Ecto neural progenitor cell (in vitro differentiated cells): Measurements from ENCODE around the gene CAB39L.
"Not testable (repeated sequence)": the region's sequence is repeated elsewhere in the genome, so short reads cannot be mapped to it uniquely, and the experiment has no call there.

Experiments
- DNase-seq: peaks from one replicate; pipeline ENCODE4 v3.0.0-alpha.2; 2018; ENCODE audit warnings: low spot score

Gene CAB39L

DNA sequence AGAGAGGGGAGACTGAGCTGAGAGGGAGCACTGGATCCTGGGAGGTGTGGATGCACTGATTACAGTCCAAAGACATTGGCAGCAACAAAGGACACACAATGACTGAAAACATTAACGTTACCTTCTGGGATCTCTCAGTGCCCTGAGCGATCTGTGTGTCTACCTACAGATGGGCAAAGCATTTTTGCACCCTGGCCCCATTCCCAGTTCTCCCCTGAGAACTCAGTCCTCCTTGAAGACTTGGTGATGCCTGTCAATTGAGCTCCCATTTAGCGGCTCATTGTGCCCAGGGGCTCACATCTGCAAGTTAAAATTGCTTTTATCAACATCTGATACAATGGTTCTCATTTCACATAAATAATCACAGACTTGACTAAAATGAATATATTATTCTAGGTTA, 133.6 kb downstream of the CAB39L start:
- no peak for DNase-seq

DNA sequence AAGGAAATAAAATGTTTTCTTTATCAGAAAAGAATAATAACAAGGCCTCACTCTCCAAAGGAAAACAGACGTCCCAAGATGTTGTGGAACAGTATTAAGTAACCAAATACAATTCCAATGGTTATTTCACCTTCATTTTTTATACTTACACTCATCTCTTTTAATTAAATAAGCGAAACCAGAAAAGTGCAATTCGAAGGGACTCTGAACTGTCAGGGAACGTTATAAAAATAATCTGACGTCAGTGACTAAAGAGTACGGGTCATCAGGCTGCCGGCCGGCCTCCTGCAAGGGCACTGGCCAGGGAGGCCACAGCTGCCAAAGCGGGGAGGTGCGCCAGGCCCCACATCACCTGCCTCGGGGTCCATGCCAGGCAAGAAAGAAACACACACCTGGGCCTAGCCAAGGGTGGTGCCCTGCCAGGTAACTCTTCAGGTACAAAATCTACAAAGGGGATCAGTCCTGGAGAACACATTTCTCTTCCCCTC, 134.9 kb downstream of the CAB39L start:
- no peak for DNase-seq

DNA sequence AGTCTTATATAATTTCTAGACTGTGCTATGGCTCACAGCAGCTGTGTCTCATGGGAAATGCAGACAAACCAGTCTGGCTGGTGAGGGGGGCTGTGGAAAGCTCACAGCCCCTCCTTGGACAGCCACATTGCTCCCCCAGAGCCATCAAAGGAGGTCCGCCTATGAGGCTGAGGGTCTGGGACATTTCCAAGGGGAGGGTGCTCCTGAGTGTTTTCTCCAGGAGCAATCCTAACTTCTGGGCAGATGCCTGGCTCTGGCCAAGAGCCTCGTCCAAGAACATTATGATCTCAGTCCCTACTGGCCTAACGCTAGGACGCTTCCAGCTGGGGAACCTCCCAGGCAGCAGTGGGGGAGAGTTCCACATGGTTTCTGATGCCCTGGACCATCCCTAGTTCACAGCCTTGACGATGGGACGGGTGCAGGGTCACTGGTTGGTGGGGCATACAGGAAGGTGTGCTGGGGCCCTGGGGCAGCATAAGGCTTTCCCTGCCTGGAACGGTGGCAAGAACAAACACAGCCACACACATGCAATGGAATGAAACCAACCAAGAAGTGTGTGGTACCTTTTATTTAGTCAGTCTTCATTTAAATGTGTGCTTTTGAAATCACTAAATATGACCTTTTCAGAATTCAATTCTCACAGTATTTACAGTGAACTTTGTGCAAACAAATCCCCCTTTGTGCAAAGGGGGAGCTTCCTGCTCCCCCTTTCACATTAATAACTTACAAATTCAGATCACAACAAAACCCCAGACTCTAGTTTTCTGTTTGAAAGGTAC, 135.6 kb downstream of the CAB39L start:
- DNase-seq = no peak

DNA sequence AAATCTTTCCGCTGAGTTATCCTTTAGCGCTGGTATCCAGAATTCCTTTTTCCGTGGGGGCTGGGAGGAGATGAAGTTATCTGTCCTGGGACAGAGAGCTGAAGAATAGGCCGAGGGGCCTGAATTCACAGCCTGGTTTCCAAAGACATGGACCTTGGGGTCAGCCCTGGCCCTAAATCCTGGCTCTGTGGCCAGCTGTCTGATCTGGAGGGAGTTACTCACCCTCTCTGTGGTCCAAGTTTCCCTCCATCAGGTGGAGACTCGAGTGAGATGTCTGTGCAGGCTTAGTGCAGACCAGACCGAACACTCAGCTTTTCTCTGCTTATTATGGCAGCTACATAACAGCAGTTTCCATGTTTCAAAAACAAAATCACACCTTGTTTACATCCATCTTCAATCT, 136.5 kb downstream of the CAB39L start:
- no peak for DNase-seq

DNA sequence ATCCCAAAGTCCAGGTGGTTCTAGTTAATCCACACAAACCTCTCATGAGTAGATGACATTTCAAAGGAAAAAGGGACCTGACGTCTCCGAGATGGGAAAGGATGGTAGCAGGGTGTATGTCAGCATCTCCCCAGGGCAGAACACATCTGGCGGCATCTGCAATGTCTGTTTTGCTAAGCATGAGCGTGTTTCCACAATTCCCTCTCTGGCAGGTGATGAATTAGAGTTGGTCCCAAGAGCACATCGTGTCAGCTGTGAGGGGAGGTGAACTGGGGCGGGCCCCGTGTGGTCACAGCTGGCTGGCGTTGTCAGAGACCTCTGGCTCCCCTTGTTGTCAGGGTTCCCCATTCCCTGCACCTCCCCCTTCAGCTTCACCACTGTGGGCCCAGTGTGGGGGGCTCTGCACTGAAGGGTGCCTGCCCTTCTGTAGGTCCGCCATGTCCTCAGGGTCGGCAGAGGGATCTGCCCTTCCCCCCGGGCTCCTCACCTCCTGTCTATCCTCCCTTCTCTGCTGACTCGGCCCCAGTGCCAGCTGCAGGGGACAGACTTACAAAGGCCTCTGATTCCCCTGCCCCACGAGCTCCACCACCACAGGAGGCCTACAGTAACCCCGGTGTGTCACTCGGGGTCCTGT, 138.0 kb downstream of the CAB39L start:
- no peak for DNase-seq

DNA sequence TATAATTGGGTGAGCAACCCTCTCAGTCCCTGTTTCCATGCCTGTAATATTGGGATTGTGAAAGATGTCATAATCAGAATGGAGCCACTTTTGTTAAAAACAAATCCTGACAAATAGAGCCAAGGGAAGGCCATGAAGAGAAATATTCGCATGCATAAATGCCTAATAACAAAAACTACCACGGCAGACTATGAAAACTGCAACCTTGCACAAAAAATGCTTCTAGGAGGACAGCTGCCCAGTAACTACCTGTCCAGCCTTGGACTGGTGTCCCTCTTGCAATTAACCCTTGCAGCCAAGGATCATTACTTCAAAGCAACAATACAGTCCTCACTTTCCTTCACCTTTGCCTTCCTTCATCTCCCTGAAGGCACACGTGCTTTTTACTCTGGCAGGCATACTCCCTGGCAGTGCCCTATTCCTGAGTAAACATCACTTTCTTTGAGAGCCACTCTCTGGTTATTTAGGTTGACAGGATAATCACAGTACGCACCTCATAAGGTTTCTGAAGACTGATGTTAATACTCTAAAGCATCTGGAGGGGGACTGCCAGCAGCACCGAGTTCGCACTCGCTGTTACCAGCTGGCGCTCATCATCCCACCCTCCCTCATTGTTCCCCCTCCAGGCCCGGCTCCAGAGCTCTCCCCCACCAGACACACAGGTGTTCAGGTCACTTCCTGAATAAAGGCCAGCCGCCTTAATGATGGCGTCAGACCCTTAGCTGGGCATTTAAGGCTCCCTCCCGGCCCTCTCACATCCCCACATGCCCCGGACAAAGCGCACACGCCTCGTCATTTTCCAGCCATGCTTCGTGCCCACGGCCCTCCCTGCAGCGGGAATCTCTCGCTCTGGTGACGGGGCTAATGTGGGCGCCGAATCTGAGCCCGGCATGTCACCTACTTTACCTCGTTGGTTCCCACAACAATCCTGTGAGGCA, 138.8 kb downstream of the CAB39L start:
- no peak for DNase-seq

DNA sequence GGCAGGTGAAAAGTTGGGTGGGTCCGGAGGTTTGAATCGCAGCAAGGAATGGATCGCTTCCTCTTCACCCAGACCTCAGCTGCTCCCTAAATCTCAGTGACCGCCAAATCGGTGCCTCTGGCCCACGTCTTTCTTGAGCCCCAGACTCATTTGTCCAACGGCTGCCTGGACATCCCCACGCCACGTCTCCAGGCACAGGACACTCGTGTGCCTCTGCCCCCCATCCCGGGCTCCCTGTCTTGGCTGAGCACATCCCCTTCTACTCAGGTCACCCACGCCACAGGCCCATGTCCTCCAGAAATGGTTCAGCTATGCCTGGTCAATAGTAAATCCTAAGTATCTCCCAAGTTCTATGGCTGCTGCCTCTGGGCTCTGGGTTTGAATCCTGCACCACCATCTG, 139.5 kb downstream of the CAB39L start:
- no peak for DNase-seq

DNA sequence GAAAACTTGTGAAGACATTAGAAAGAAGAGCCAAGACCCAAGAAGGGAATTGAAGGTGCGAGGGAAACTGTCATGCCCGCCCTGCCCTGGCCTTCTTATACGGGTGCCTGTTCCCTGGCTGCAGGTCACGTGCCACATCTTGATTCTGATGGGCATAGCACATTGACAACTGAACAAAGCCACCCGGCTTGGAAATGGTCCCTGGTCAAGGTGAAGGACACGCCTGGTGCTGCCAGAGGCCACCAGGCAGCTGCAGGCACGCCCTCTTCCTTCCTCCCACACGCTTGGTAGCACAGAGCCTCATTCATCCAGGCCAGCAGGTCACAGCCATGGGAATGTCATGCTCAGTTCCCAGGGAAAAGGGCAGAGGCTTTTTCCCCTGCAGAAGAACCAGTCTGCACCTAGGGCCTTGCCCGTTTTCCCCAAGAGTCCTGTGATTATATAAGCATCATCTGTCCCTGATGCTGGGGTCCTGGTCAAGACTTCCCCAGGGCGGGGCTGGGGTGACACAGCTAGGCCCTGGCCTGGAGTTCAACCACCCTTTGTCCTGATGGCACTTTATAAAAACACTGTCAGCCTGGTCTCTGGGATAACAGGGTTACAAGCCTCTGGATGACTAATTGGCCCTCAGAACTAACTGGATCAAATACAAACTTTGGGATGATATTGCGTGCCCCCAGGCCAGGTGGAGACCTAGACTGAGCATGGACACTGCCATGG, 140.2 kb downstream of the CAB39L start:
- no peak for DNase-seq

DNA sequence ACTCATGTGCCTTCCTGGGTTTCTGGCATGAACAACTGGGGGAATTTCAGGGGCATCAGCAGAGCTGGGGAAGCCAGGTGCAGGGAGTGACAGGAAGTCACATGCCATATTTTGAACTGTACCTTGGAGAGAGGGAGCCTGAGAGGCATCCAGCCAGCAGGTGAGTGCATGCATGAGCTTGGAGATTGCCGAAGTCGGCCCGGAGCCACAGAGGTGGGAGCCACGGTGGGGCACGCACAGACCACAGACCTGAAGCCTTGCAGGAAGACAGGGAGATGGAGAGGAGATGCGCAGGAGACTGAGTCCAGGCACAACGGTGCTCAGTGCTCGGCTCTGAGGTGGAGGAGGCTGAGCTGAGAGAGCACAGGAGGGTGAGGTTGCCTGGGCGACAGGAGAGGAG, 141.0 kb downstream of the CAB39L start:
- no peak for DNase-seq

DNA sequence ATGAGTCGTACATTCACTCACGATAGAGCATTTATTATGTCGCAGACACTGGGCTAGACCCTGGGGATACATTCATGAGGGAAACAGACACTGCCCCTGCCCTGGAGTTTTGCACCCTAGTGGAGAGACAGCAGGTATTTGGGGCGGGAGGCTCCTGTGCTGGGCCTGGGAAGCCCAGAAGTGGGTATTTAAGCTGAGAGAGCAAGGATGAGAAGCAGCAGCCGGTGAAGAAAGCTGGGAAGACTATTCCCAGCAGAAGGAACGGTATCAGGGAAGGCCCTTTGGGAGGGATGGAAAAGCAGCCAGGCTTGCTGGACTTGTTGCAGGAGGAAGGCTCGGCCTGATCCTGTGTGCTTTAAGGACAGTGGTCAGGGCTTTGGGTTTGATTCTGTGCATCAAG, 141.6 kb downstream of the CAB39L start:
- DNase-seq = peak; percentile 32

DNA sequence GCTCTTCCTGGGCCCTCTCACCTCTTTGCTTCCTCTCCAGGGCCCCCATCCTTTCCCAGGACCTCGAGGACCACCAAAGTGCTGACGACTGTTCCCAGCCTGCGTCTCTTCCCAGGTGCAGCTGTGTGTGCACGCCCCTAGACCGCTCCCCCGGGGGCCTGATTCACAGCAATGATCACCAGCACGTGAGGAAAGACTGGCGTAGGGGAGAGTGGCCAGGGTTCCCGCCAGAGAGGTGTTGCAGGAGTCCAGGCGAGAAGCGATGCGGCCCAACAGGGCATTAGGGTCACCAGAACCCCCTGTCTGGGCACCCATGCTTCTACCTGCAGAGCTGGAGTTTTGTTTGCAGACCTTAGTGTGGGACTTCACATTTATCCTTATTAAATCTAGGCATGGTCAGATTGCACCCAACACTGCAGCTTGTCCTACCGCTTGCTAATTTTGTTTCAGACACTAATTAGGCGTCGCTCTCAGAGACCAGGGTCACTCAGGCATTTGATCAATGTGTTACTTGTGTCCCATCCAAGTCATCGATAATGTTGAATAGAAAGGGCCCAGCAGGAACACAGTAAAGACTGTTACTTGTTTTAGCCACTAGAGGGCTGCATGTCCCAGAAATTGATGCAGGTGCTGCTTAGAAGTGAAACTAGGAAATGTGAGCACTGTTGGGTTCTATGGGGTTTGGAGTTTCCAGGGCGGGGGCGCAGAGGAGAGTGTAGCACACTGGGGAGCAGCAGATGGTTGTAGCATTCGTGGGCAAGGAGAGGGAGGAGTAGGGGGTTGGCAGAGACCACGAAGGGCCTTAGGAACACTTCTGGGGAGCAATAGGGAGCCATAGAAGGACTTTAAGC, 142.9 kb downstream of the CAB39L start:
- peak; percentile 59 for DNase-seq

DNA sequence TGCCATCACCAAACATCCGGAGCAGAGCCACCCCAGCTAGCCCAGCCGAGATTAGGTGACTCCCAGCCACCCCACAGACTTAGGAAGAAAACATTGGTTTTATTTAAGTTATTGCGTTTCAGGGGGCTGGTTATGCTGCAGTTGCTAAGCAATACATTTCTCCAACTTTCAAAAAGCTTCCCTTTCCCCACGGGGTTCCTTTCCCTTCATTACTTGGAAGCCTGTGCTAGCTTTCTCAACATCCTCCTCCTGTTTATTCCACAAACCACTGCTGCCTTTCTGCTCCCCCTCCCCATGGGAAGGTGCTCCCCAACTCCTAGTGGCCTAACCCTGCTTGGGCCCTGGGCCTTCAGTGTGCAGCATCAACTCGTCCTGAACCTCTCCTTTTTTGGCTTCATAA, 143.6 kb downstream of the CAB39L start:
- DNase-seq = no peak

DNA sequence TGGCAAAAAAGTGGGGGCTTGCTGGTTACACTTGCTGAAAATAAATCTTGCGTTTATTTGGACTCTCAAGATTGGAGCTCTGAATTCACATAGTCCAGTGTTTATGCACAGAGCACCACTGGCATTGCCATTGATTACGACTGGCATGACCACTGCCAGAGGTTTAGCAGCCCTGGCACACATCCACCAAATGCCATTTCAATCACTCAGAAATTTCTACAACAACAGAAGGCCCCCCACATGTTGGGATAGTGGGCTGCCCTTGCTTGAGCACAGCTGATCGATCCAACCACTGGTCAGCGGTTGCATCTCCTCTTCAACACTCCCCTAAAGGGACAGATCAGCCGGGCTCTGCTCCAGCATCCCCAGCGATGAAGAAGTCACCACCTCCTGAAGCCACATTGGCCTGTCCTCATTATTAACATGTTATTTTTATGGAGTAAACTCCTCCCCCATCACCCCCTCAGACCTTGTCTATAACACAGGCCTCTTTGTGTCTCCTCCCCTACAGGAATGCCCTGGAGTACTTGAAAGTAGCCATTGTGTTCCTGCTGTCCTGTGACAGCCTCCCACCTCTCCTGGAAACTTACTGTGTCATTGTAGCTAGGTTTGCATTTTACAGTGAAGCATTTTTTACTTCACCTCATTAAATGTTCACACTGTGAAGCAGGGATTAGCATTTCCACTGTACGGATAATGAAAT, 144.8 kb downstream of the CAB39L start:
- DNase-seq = peak; percentile 38

DNA sequence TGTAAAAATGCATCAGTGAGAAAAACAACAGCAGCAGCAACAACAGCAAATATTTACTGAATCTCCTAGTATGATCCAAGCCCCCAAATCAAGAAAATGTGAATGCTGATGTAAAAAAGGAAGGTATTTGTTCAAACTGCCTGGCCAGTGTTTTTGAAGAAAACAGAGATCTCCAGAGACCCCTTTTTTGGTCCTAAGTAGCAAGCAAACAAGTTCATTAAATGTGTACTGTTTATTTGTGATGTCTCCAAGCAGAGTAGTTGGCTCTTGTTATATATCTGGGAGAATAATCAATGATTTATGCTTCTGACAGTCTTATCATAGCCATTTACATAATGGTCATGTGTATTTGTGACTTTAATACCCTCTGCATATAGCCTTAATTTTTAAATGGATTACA, 145.4 kb downstream of the CAB39L start:
- no peak for DNase-seq

DNA sequence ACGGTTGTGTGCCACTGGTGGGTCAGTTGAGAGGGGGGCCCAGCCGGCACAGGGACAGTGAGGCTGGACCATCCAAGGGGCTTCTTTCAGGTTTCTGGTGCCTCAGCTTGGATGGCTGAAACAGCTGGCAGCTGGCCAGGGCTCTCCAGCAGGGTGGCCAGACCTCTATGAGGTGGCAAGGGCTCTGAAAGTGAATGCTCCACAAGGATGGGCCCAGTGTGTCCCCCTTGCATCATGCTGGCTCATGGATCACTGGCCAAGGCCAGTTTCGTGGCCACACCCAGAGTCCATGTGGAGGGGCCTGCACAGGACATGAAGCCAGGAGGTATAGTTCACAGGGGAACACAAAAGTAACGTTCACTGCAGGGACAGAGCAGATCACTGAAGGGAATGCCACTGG, 146.5 kb downstream of the CAB39L start:
- peak; percentile 23 for DNase-seq

DNA sequence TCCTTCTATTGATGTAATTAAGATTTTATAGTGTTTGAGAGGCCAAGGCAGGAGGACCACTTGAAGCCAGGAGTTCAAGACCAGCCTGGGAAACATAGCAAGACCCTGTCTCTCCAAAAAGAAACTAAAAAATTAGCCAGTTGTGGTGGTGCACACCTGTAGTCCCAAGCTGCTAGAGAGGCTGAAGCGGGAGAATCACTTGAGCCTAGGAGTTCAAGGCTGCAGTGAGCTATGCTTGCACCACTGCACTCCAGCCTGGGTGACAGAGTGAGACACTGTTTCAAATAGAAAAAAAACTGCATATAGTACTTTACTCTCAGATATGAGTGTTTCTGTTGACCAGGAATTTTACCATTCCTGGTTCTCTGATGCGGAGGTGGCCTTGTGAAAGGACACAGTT, 147.2 kb downstream of the CAB39L start:
- DNase-seq = peak; percentile 10

DNA sequence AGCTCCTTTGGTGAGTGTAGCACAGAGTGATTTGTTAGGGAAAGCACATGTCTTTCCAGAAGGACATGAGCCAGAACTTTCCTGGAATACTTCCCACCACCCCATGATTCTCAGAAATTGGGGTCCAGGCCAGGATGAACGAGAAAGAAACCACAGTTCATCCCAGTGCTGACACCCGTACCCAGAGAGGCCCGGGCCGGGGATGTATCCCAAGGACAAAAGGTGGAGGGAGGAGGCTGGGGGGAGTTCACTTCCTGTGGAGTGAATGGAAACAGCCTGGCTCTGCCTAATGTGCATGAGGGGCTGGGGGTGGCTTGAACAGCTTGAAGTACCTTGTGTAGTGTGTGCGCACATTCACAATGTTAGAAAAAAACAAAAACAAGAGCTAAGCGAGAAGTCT, 148.6 kb downstream of the CAB39L start:
- DNase-seq = no peak

DNA sequence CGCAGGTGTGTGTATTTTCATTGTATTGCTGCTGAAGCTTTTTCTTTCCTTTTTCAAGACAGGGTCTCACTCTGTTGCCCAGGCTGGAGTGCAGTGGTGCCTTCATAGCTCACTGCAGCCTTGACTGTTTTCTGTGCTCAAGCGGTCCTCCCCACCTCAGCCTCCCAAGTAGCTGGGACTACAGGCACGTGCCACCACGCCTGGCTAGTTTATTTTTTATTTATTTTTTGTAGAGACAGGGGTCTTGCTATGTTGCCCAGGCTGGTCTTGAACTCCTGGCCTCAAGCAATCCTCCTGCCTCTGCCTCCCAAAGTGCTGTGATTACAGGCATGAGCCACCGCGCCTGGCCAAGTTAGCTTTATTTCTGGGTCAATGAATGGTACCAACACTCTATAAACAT, 149.1 kb downstream of the CAB39L start:
- DNase-seq = not testable (repeated sequence)

DNA sequence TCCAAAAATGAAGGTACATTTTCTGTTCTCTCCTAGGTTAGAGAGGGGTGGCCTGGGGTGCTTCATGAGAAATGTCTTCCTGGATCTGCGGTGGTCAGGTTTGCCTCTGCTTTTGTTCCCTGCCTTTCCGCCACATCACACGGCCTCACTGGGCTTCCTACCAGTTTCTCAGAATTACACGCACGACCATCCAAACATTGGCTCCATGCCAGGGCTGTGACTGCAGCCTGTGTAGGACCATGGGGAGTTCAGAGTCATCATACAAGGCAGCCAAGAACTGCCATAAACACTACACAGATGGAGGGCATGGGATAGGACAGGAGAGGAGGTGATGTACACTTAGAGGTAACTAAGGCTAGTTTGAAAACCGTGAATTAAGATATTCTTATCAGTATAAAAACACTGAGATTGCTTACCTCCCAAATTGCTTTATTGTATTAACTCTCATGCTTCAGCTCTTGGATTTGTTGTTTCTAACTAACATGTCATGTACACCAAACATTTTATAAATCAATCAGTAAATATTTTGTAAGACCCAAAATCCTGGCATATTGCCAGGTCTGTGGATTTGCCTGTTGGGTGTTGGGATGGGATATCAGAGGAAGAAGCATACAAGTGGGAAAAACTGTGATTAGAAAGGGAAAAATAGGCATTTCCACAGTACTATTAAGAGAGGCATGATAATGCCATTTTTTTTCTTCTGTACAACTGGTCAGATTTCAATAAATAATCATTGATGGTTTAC, 150.9 kb downstream of the CAB39L start:
- DNase-seq = no peak

DNA sequence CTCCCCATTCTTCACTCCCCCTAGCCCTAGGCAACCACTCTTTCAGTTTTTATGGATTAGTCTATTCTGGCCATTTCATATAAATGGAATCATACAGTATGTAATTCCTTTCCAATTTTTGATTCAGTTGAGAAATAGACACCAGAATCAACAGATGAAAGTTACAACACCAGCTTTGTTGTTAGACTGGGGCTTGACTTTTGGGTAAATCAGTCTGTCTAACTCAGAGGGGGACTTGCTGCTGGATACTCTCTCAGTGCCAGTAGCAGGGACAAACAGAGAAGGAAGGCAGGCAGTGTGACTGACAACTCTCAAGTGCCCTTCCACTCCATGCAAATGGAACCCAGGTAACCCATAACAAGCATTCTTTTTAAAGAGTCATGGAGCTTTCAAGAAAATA, 155.4 kb downstream of the CAB39L start:
- no peak for DNase-seq
